GM21825 (cell line): ENCODE measurements around the gene SMOC2.

Experiments
- ATAC-seq: cut with Tn5 transposase; IDR thresholded peaks from one replicate; pipeline ENCODE4 v1.9.1; 2021; ENCODE audit warnings: mild to moderate bottlenecking, moderate library complexity; ENCODE audit not compliant: unreplicated experiment

Gene SMOC2

GRCh38 chr6:168440520-168441433 is at the start of gene SMOC2:
Gene SMOC2, plus strand, starts transcription at chr6:168441184. Its CDS starts 187 bp downstream, at chr6:168441371.
- no peak for ATAC-seq

- no peak for ATAC-seq
Measured at GRCh38 chr6:168393126-168393870, 47.7 kb upstream of the SMOC2 start.

- no peak for ATAC-seq
Measured at GRCh38 chr6:168394606-168395005, 46.4 kb upstream of the SMOC2 start.

GRCh38 chr6:168395983-168396382 is 45.0 kb upstream of the SMOC2 start:
- ATAC-seq, result no peak

- no peak for ATAC-seq
Measured at GRCh38 chr6:168396561-168396960, 44.4 kb upstream of the SMOC2 start.

- ATAC-seq, result no peak
Measured at GRCh38 chr6:168397012-168397411, 44.0 kb upstream of the SMOC2 start.

- no peak for ATAC-seq
Measured at GRCh38 chr6:168400037-168400436, 40.9 kb upstream of the SMOC2 start.

- ATAC-seq, result no peak
Measured at GRCh38 chr6:168403370-168404005, 37.5 kb upstream of the SMOC2 start.

GRCh38 chr6:168404560-168404959 is 36.4 kb upstream of the SMOC2 start:
- no peak for ATAC-seq

- ATAC-seq, result no peak
Measured at GRCh38 chr6:168407842-168408241, 33.1 kb upstream of the SMOC2 start.

GRCh38 chr6:168408504-168409136 is 32.4 kb upstream of the SMOC2 start:
- no peak for ATAC-seq

GRCh38 chr6:168410035-168410434 is 30.9 kb upstream of the SMOC2 start:
- ATAC-seq, result no peak

GRCh38 chr6:168410554-168411011 is 30.4 kb upstream of the SMOC2 start:
- ATAC-seq, result no peak

- no peak for ATAC-seq
Measured at GRCh38 chr6:168411130-168411529, 29.9 kb upstream of the SMOC2 start.

- no peak for ATAC-seq
Measured at GRCh38 chr6:168411793-168412192, 29.2 kb upstream of the SMOC2 start.

GRCh38 chr6:168412456-168412855 is 28.5 kb upstream of the SMOC2 start:
- no peak for ATAC-seq

GRCh38 chr6:168413018-168413720 is 27.8 kb upstream of the SMOC2 start:
- no peak for ATAC-seq

GRCh38 chr6:168413856-168414255 is 27.1 kb upstream of the SMOC2 start:
- ATAC-seq, result no peak

- no peak for ATAC-seq
Measured at GRCh38 chr6:168414336-168415097, 26.5 kb upstream of the SMOC2 start.
